HG02885 (cell line): ENCODE data around the gene YPEL2.

ENCODE experiments used
- ATAC-seq: cut with Tn5 transposase; IDR thresholded peaks from one replicate; pipeline ENCODE4 v1.9.1; 2021; ENCODE audit warnings: mild to moderate bottlenecking; ENCODE audit not compliant: unreplicated experiment, poor library complexity

YPEL2 gene

GRCh38 chr17:59355030-59355701, 23.7 kb downstream of the YPEL2 start:
- no peak for ATAC-seq

GRCh38 chr17:59355702-59356325, 24.4 kb downstream of the YPEL2 start:
- ATAC-seq, result no peak

GRCh38 chr17:59356543-59357218, 25.2 kb downstream of the YPEL2 start:
- no peak for ATAC-seq

- ATAC-seq, result no peak
Measured at GRCh38 chr17:59357219-59357697, 25.8 kb downstream of the YPEL2 start.

- no peak for ATAC-seq
Measured at GRCh38 chr17:59357929-59358328, 26.5 kb downstream of the YPEL2 start.

- ATAC-seq, result no peak
Measured at GRCh38 chr17:59361386-59361785, 29.9 kb downstream of the YPEL2 start.

- peak; percentile 72 for ATAC-seq
Measured at GRCh38 chr17:59361916-59362810, 30.7 kb downstream of the YPEL2 start.

- no peak for ATAC-seq
Measured at GRCh38 chr17:59362811-59363205, 31.4 kb downstream of the YPEL2 start.

GRCh38 chr17:59365383-59365981, 34.0 kb downstream of the YPEL2 start:
- ATAC-seq, result no peak

- ATAC-seq, result no peak
Measured at GRCh38 chr17:59366040-59366757, 34.7 kb downstream of the YPEL2 start.

- no peak for ATAC-seq
Measured at GRCh38 chr17:59366773-59367656, 35.6 kb downstream of the YPEL2 start.

GRCh38 chr17:59367657-59368045, 36.2 kb downstream of the YPEL2 start:
- no peak for ATAC-seq

GRCh38 chr17:59368218-59368857, 36.9 kb downstream of the YPEL2 start:
- no peak for ATAC-seq

- ATAC-seq, result no peak
Measured at GRCh38 chr17:59369031-59369975, 37.8 kb downstream of the YPEL2 start.

GRCh38 chr17:59370593-59371299, 39.3 kb downstream of the YPEL2 start:
- ATAC-seq, result no peak

GRCh38 chr17:59371416-59372100, 40.1 kb downstream of the YPEL2 start:
- ATAC-seq, result no peak
